H9 (cell line): Measurements from ENCODE around the gene KRT39. TPM values are rescaled to one million over a fixed set of nuclear protein-coding genes. Genes with fewer than 3 reads are reported as not detected.

Experiments used
- DNase-seq: peaks from one replicate; pipeline ENCODE4 v3.0.0-alpha.2; 2017
- H2AFZ ChIP-seq: one replicate; pipeline ENCODE4 v1.6.1; 2013; ENCODE audit warnings: mild to moderate bottlenecking, low read length, control low read depth, moderate library complexity
- H2AK5ac ChIP-seq: 2 replicates; pipeline ENCODE4 v1.6.1; 2013; ENCODE audit warnings: low read length, control low read depth, mixed read lengths; ENCODE audit not compliant: insufficient read length
- H2BK120ac ChIP-seq: one replicate; pipeline ENCODE4 v1.6.1; 2013; ENCODE audit warnings: low read depth, mild to moderate bottlenecking, low read length, control low read depth, inconsistent platforms; ENCODE audit not compliant: poor library complexity, severe bottlenecking
- H2BK12ac ChIP-seq: 2 replicates; pipeline ENCODE4 v1.6.1; 2013; ENCODE audit warnings: low read length, control low read depth, mixed read lengths, low read depth; ENCODE audit not compliant: insufficient read length
- H2BK15ac ChIP-seq: 2 replicates; pipeline ENCODE4 v1.6.1; 2013; ENCODE audit warnings: low read depth, low read length, control low read depth
- H2BK20ac ChIP-seq: one replicate; pipeline ENCODE4 v1.6.1; 2013; ENCODE audit warnings: low read depth, mild to moderate bottlenecking, low read length, control low read depth, inconsistent platforms; ENCODE audit not compliant: poor library complexity, severe bottlenecking
- H2BK5ac ChIP-seq: 2 replicates; pipeline ENCODE4 v1.6.1; 2013; ENCODE audit warnings: low read length, control low read depth, mixed read lengths; ENCODE audit not compliant: insufficient read length
- H3K14ac ChIP-seq: 2 replicates; pipeline ENCODE4 v1.6.1; 2013; ENCODE audit warnings: low read length, control low read depth; ENCODE audit not compliant: insufficient read depth
- H3K18ac ChIP-seq: 2 replicates; pipeline ENCODE4 v1.6.1; 2013; ENCODE audit warnings: low read depth, mild to moderate bottlenecking, mixed read lengths, low read length, control low read depth; ENCODE audit not compliant: insufficient read length
- H3K23ac ChIP-seq: 2 replicates; pipeline ENCODE4 v1.6.1; 2013; ENCODE audit warnings: low read length, control low read depth, mixed read lengths, low read depth; ENCODE audit not compliant: insufficient read length
- H3K23me2 ChIP-seq: 2 replicates; pipeline ENCODE4 v1.6.1; 2013; ENCODE audit warnings: low read depth, mild to moderate bottlenecking, mixed read lengths, low read length, control low read depth; ENCODE audit not compliant: insufficient read length, poor library complexity, severe bottlenecking
- H3K27ac ChIP-seq: 2 replicates; pipeline ENCODE4 v1.5.1; 2013; ENCODE audit warnings: low read length, control low read depth, mixed read lengths, low read depth; ENCODE audit not compliant: insufficient read length
- H3K27me3 ChIP-seq: 2 replicates; pipeline ENCODE4 v1.6.1; 2013; ENCODE audit warnings: low read length, control low read depth, inconsistent platforms; ENCODE audit not compliant: insufficient read depth
- H3K4ac ChIP-seq: 2 replicates; pipeline ENCODE4 v1.6.1; 2013; ENCODE audit warnings: low read depth, mild to moderate bottlenecking, control low read depth, inconsistent platforms, low read length, moderate library complexity
- H3K4me1 ChIP-seq: 2 replicates; pipeline ENCODE4 v1.6.1; 2013; ENCODE audit warnings: low read length, control low read depth, inconsistent platforms; ENCODE audit not compliant: insufficient read depth
- H3K4me2 ChIP-seq: 2 replicates; pipeline ENCODE4 v1.6.1; 2013; ENCODE audit warnings: low read length, control low read depth, mixed read lengths; ENCODE audit not compliant: insufficient read length, insufficient read depth
- H3K56ac ChIP-seq: 2 replicates; pipeline ENCODE4 v1.6.1; 2013; ENCODE audit warnings: low read depth, mild to moderate bottlenecking, mixed read lengths, low read length, control low read depth; ENCODE audit not compliant: insufficient read length
- H3K79me1 ChIP-seq: 2 replicates; pipeline ENCODE4 v1.6.1; 2013; ENCODE audit warnings: low read depth, mild to moderate bottlenecking, moderate library complexity, low read length, control low read depth, inconsistent platforms; ENCODE audit not compliant: insufficient read depth, poor library complexity, severe bottlenecking
- H3K79me2 ChIP-seq: 2 replicates; pipeline ENCODE4 v1.6.1; 2013; ENCODE audit warnings: low read length, control low read depth, inconsistent platforms; ENCODE audit not compliant: insufficient read depth
- H3K9ac ChIP-seq: 2 replicates; pipeline ENCODE4 v1.6.1; 2013; ENCODE audit warnings: low read length, control low read depth, mixed read lengths; ENCODE audit not compliant: insufficient read length; ENCODE audit errors: extremely low read depth
- H3K9me3 ChIP-seq: one replicate; pipeline ENCODE4 v1.6.1; 2013; ENCODE audit warnings: low read depth, low read length, inconsistent platforms; ENCODE audit not compliant: control insufficient read depth
- H3T11ph ChIP-seq: one replicate; pipeline ENCODE4 v1.6.1; 2013; ENCODE audit warnings: mild to moderate bottlenecking, low read length, control low read depth, inconsistent platforms
- H4K20me1 ChIP-seq: one replicate; pipeline ENCODE4 v1.6.1; 2013; ENCODE audit not compliant: control insufficient read depth, insufficient read length, insufficient read depth
- H4K5ac ChIP-seq: 2 replicates; pipeline ENCODE4 v1.6.1; 2013; ENCODE audit warnings: low read depth, mild to moderate bottlenecking, mixed read lengths, low read length, control low read depth; ENCODE audit not compliant: insufficient read length
- H4K8ac ChIP-seq: replicated peaks from 2 replicates; pipeline ENCODE4 v1.6.1; 2013; ENCODE audit warnings: low read length, control low read depth, mixed read lengths, low read depth; ENCODE audit not compliant: insufficient read length
- H4K91ac ChIP-seq: 2 replicates; pipeline ENCODE4 v1.6.1; 2013; ENCODE audit warnings: low read depth, mild to moderate bottlenecking, moderate library complexity, mixed read lengths, low read length, control low read depth; ENCODE audit not compliant: insufficient read length
- H3K27ac Mint-ChIP-seq, 3 experiments: 2 replicates in 2 of 3; 3 replicates in 1 of 3; pipeline ENCODE4 v1.8.0; 2020 to 2021; ENCODE audit warnings: mixed read lengths in 3 of 3, mild to moderate bottlenecking in 1 of 3, moderate library complexity in 1 of 3
- H3K27me3 Mint-ChIP-seq: 2 replicates; pipeline ENCODE4 v1.8.0; 2021; ENCODE audit warnings: low read depth, mild to moderate bottlenecking, moderate library complexity, mixed read lengths
- H3K36me3 Mint-ChIP-seq, 3 experiments: 2 replicates in 2 of 3; 3 replicates in 1 of 3; pipeline ENCODE4 v1.8.0; 2020 to 2021; ENCODE audit warnings: low read depth in 3 of 3, mixed read lengths in 3 of 3; ENCODE audit not compliant: insufficient read depth in 1 of 3
- H3K4me1 Mint-ChIP-seq, 2 experiments: 2 replicates each; pipeline ENCODE4 v1.8.0; 2020; ENCODE audit warnings: mixed read lengths in 2 of 2
- H3K4me3 Mint-ChIP-seq, 2 experiments: 2 replicates in 1 of 2; 3 replicates in 1 of 2; pipeline ENCODE4 v1.8.0; 2020 to 2021; ENCODE audit warnings: mild to moderate bottlenecking in 2 of 2, mixed read lengths in 2 of 2, moderate library complexity in 1 of 2
- H3K9me3 Mint-ChIP-seq, 2 experiments: 2 replicates in 1 of 2; 3 replicates in 1 of 2; pipeline ENCODE4 v1.8.0; 2020; ENCODE audit warnings: mild to moderate bottlenecking in 2 of 2, mixed read lengths in 2 of 2, moderate library complexity in 1 of 2
- CTCF ChIP-seq: fragments of 200-600 bp; sonication (generic); conservative IDR thresholded peaks from 3 replicates; pipeline ENCODE4 v1.8.0; 2021; ENCODE audit warnings: antibody characterized with exemption, mild to moderate bottlenecking
- WGBS: extraction: QIAGEN DNeasy Blood & Tissue Kit; methylation state at CpG from one replicate; pipeline ENCODE4 v1.1.7; 2013; ENCODE audit warnings: missing lambda C conversion rate, low lambda C conversion rate, mixed read lengths; ENCODE audit not compliant: insufficient read length; ENCODE audit errors: extremely low coverage; 5-methylcytosine and 5-hydroxymethylcytosine counted together
- total RNA-seq: library from RNA; stranded (reverse); gene quantifications from 2 replicates; pipeline ENCODE4 v1.2.1, GENCODE V29; 2021

Gene KRT39
- total RNA-seq, 1 experiment from 2014 or later: not detected

- H3K4ac ChIP-seq: no peak overlapping the region
- H3K27ac Mint-ChIP-seq: no peak overlapping the region
- no peak overlapping the region for H2AK5ac ChIP-seq
- H4K91ac ChIP-seq: no peak overlapping the region
- H3K9me3 Mint-ChIP-seq: no peaks in the 10 kb centered on the region
- no peaks in the 10 kb centered on the region for H3K23me2 ChIP-seq
- no peaks in the 10 kb centered on the region for H3K27me3 ChIP-seq
- no peak overlapping the region for H2AFZ ChIP-seq
- H3T11ph ChIP-seq: no peak overlapping the region
- H3K9ac ChIP-seq: no peak overlapping the region
- H3K27me3 Mint-ChIP-seq: peaks cover 7% of the 10 kb centered on the region; the same call in 1 of the 2 replicates
- no CpG with 5 or more reads among the region's 2 CpGs for WGBS
- H3K4me1 ChIP-seq: no peaks in the 10 kb centered on the region
- H3K4me1 Mint-ChIP-seq: peaks cover 11 to 14% of the 10 kb centered on the region in 2 experiments
- H2BK20ac ChIP-seq: no peak overlapping the region
- DNase-seq: no peak
- H4K5ac ChIP-seq: no peak overlapping the region
- H3K27ac ChIP-seq: no peak overlapping the region
- no peak overlapping the region for H3K4me3 Mint-ChIP-seq
- H2BK5ac ChIP-seq: no peak overlapping the region
- H3K36me3 Mint-ChIP-seq: no peaks in the 10 kb centered on the region
- H3K4me2 ChIP-seq: no peak overlapping the region
- no peaks in the 10 kb centered on the region for H3K79me2 ChIP-seq
- no peak overlapping the region for H2BK15ac ChIP-seq
- no peak overlapping the region for H3K18ac ChIP-seq
- TF ChIP-seq CTCF: no peak
- H3K79me1 ChIP-seq: no peaks in the 10 kb centered on the region
- no peak overlapping the region for H3K14ac ChIP-seq
- no peak overlapping the region for H3K23ac ChIP-seq
- H3K56ac ChIP-seq: no peak overlapping the region
- no peak overlapping the region for H4K8ac ChIP-seq
- H2BK120ac ChIP-seq: no peak overlapping the region
- H3K9me3 ChIP-seq: no peaks in the 10 kb centered on the region
- no peaks in the 10 kb centered on the region for H4K20me1 ChIP-seq
- H2BK12ac ChIP-seq: no peak overlapping the region
Measured at GRCh38 chr17:40932608-40933007, 34.1 kb downstream of the KRT39 start.
